HG02970 (cell line): ENCODE data around the gene FIZ1.

Experiments
- ATAC-seq: cut with Tn5 transposase; IDR thresholded peaks from one replicate; pipeline ENCODE4 v1.9.1; 2021; ENCODE audit warnings: mild to moderate bottlenecking, moderate library complexity, moderate number of reproducible peaks; ENCODE audit not compliant: unreplicated experiment, low FRiP score

FIZ1 gene

DNA sequence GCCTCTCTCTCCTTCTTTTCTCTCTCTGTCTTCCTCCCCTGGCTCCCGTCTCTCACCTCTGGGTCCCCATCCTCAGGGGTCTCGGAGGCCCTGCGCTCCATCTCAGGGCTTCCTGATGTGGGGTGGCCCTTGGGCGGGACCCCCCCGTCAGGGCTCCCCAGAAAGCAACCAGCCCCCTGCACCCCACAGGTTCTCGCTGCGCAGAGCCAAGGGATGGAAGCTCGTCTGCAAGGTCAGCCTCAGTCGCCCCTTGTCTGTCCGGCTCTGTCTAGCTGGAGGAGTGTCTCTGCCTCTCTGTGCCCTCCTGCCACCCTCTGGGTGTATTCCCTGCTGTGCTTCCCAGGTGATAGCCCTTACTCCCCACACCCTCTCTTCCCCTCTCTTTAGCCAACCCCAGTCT is 53.9 kb downstream of the FIZ1 start, which contains the start of gene SBK3:
TSS of gene SBK3 (minus strand) at position 101 of the 400 bp plus-strand sequence. CDS start at position 101, 0 bp downstream.
- no peak for ATAC-seq

GRCh38 chr19:55544776-55545439 is 54.4 kb downstream of the FIZ1 start:
- no peak for ATAC-seq

DNA sequence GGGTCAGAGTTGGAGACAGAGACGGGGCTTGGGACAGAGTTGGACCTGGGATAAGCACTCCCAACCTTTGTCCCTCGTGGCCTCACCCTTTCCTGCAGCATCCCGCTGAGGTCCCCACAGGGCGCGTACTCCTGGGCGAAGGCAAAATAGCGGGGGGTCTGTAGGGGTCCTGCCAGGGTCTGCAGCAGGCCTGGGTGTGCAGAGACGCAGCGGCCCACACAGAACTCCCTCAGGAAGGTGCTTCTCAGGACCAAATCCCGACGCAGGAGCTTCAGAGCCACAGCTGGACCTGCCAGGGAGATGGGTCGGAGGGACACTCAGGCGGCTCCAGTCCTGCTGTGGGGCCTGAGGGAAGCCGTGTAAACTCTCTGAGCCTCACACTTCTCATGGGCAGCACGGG is 55.3 kb downstream of the FIZ1 start:
- no peak for ATAC-seq

DNA sequence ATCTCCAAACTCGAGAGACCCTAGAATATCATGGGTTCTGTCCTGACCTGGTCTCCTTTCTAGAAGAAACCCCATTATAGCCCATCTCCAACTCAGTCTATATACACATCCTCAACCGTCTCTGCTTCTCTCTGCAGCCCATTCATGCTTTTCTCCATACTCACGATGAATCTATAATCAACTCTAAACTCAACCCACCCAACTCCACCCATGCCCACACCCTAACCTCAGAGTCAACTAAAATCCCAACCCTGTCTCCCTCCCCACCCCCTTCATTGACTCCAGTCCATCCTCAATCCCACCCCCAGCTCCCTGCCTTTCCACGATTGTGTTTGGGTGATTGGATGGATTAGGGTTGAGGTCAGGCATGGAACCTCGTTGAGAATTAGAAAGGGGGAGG is 55.8 kb downstream of the FIZ1 start:
- no peak for ATAC-seq

GRCh38 chr19:55542292-55542855 is 56.9 kb downstream of the FIZ1 start:
- ATAC-seq = no peak
